ENCODE data around the gene ATP8A2.
"Not testable (repeated sequence)": the region's sequence is repeated elsewhere in the genome, so short reads cannot be mapped to it uniquely, and the experiment has no call there.

- TF ChIP-seq CTCF (IDR thresholded peaks at IDR 0.05; ENCODE audit: insufficient read depth, low read depth, low read length); EZH2 (IDR thresholded peaks at IDR 0.05; ENCODE audit: insufficient read depth, low read length): not testable (repeated sequence)
Observed at GRCh38 chr13:25954943-25955342, 583.2 kb downstream of the ATP8A2 start.

Measured in astrocyte (in vitro differentiated cells and primary cell).